KOPT-K1 (cell line): ENCODE data around the gene SEC11C.

Experiments used
- H3K27ac ChIP-seq: fragments of 200-600 bp; sonication (generic); 2 replicates; pipeline ENCODE4 v1.5.1; 2016; ENCODE audit warnings: antibody characterized with exemption, mild to moderate bottlenecking, low read depth, low read length; ENCODE audit not compliant: poor library complexity, severe bottlenecking
- H3K36me3 ChIP-seq: fragments of 200-600 bp; sonication (generic); 2 replicates; pipeline ENCODE4 v1.5.1; 2017; ENCODE audit warnings: antibody characterized with exemption, mild to moderate bottlenecking, low read length, moderate library complexity; ENCODE audit not compliant: insufficient read depth
- H3K9me3 ChIP-seq: fragments of 200-600 bp; sonication (generic); 2 replicates; pipeline ENCODE4 v1.5.1; 2017; ENCODE audit warnings: antibody characterized with exemption, low read length, mild to moderate bottlenecking; ENCODE audit not compliant: insufficient read depth, poor library complexity, severe bottlenecking

Gene SEC11C

GRCh38 chr18:59172664-59173249 lies 33.1 kb downstream of the SEC11C start:
- peaks cover 20% of the 10 kb centered on the region for H3K9me3 ChIP-seq
- H3K27ac ChIP-seq = no peak overlapping the region
- H3K36me3 ChIP-seq = no peaks in the 10 kb centered on the region

DNA sequence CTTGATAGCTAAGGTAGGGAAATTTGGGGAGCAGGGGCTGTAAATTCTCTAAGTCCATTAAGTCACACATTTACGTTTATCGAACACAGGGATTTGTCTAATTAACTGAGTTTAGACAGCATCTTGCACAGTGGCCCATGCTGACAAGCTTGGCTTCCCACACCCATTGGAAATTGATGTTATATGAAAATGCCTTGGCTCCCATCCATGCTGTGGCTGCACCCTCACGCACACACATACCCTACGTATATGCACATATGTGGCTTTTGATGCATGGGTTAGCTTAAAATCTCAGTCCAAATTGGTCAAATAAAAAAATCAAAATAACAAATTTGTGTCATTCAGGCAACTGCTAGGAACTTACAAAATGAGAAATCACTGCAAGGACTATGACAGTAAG lies 37.8 kb downstream of the SEC11C start:
- Histone ChIP-seq H3K36me3 (no peaks in the 10 kb centered on the region), H3K9me3 (peaks cover 17% of the 10 kb centered on the region), H3K27ac (no peak overlapping the region)

DNA sequence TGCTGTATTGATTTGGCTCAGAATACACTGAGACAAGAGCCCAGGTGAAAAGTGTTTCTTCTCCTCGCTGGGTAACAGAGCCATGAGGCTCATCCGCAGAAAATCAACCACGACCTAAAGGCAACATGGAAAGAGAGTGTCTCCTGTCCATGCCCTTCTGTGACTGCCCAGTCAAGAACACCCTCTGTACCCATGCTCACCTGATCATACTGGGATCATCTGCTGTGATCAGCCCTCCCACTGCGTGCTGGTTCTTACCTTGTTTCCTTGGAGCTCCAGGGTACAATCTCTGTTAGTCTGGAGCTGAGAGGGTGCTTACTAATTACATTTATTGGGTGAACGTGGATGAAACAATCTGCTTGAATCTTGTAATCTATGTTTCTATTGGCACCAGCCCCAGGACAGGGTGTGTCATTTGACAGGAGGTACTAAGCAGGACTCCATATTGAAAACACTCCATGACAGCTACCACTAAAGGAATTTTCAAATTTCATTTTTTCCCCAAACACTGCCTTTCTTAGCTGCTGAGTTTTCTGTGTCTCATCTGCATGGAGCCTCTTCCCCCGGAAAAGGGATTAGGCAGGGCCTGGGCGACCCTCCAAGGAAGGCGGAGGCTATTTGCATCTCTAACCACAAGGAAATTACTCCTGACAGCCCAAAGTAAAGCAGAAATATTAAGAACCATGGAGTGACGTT lies 40.6 kb downstream of the SEC11C start:
- H3K36me3 ChIP-seq = no peaks in the 10 kb centered on the region
- no peaks in the 10 kb centered on the region for H3K9me3 ChIP-seq
- H3K27ac ChIP-seq = no peak overlapping the region

- Histone ChIP-seq H3K27ac (no peak overlapping the region), H3K9me3 (no peaks in the 10 kb centered on the region), H3K36me3 (no peaks in the 10 kb centered on the region)
Observed at GRCh38 chr18:59182673-59183072, 43.0 kb downstream of the SEC11C start.

DNA sequence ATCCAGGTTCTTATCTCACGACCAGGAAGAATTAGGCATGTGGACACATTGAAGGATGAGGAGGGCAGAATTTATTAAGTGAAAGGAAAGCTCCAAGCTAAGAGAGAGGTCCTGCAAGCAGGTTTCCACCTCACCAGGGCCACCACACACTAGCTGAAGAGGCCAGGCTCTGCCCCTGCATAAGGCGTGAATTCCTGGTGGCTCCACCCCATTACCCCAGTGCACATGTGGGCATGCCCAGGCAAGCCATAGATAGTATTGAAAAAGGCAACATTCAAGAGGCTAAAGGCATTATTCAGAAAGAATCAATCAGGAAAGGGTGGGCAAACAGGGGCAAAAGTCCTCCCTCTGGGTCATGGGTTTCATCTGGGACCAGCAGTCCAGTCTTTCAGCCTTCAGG lies 49.3 kb downstream of the SEC11C start:
- no peaks in the 10 kb centered on the region for H3K9me3 ChIP-seq
- no peaks in the 10 kb centered on the region for H3K36me3 ChIP-seq
- H3K27ac ChIP-seq = no peak overlapping the region

GRCh38 chr18:59189746-59190145 lies 50.1 kb downstream of the SEC11C start:
- H3K27ac ChIP-seq = no peak overlapping the region
- H3K9me3 ChIP-seq = no peaks in the 10 kb centered on the region
- H3K36me3 ChIP-seq = no peaks in the 10 kb centered on the region

DNA sequence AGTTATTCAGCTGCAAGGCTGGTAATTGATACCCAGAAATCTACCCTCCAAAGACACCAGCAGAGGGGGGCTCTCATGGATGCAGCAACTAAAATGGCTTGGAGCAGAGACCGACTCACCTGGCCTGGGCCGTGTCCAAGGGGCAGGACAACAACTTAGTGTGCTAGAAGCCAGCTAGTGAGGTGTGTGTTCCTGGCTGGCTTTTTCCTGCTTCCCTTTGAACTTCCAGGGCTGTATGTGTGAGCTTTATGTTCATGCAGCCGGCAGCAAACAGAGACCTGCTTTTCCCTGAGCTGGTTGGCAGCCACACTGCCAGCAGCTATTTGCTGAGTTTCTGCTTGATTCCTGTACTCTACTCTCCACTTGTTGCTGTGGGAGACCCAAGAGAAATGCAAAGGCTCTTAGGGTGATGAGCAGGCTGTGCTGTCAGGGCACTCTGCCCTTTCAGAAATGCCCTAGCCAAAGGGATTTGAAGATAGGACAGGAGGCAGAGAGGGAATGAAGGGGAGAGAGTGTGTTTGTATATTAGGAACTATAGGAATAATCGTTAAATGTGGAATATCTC lies 56.6 kb downstream of the SEC11C start:
- no peak overlapping the region for H3K27ac ChIP-seq
- no peaks in the 10 kb centered on the region for H3K9me3 ChIP-seq
- H3K36me3 ChIP-seq = no peaks in the 10 kb centered on the region

DNA sequence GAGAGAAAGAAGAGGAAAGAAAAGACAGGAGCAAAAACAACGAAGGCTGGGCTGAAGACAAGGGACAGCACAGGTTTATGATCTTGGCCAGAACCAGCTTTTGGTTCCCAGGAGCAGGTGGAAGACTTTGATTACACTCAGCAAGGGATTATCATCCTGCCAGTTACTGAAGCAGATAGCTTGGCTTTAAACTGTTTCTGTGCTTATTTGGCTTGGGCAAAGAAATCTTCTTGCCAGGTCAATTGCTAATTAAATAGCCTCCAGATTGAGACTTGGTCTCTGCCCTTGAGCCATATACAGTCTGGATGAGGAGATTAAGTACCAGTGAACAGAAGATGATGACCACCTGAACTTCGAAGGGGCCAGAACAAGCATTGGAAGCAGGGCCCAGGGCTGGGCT lies 58.0 kb downstream of the SEC11C start:
- Histone ChIP-seq H3K36me3 (no peaks in the 10 kb centered on the region), H3K9me3 (no peaks in the 10 kb centered on the region), H3K27ac (no peak overlapping the region)

DNA sequence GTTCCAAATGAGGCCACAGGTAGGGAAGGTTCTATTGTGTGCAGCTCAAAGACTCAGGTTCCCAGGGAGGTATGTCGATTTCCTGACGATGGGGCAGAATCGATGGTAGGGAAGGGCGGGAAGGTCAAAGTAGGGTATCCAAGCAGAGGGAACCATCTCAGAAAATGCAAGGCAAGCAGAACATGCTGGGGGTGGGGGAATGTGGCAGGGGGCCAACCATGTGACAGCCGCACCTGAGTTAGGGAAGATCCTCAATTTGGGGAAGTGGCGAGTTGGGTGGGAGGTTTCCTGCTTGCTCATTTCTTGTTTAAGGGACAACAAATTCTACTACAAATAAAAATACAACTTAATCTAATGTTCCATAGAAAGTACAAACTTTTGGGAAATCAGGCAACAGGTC lies 58.5 kb downstream of the SEC11C start:
- Histone ChIP-seq H3K27ac (no peak overlapping the region), H3K9me3 (no peaks in the 10 kb centered on the region), H3K36me3 (no peaks in the 10 kb centered on the region)

DNA sequence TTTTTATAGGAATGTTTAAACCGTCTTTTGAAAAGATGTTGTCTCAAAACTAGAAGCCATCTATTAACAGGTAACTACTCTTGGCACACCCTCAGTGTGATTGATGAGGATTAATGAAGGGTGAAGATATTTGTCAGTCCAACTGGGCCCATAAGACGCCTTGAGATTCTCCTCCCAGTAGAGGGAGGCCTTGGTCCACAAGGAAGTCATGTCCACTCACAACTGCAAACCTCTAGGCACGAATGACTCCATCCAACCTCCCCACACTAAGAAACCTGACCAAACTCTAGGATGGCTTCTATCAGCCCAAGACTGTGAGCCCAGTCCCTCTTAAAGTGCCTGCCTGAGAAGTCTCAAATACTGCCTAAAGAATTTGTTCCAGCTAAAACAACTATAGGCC lies 61.1 kb downstream of the SEC11C start:
- no peaks in the 10 kb centered on the region for H3K9me3 ChIP-seq
- no peaks in the 10 kb centered on the region for H3K36me3 ChIP-seq
- H3K27ac ChIP-seq = no peak overlapping the region

DNA sequence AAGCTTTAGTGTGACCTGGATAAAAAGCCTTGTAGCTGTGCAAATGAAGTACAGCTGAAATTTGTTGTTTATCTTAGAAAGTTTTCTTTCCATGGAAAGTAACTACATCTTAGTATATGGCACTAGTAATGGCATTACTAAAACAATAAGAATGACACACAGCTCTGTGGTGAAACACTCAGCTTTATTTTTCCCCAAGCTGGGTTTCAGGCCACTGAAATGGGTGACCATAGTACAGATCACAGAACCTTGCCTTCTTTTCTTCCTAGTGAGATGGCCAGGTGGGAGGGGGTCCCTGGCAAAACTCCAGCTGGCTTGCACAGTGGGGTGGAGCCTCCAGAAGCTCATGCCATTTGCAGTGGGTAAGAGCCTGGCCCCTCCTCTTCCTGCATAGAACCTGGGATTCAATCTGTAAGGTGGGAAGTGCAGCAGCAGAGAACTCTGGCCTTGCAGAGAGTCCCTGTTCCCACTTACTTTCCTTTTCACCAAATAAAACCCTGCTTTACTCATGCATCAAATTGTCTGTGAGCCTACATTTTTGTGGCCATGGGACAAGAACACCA lies 62.7 kb downstream of the SEC11C start:
- H3K36me3 ChIP-seq = no peaks in the 10 kb centered on the region
- no peaks in the 10 kb centered on the region for H3K9me3 ChIP-seq
- no peak overlapping the region for H3K27ac ChIP-seq

DNA sequence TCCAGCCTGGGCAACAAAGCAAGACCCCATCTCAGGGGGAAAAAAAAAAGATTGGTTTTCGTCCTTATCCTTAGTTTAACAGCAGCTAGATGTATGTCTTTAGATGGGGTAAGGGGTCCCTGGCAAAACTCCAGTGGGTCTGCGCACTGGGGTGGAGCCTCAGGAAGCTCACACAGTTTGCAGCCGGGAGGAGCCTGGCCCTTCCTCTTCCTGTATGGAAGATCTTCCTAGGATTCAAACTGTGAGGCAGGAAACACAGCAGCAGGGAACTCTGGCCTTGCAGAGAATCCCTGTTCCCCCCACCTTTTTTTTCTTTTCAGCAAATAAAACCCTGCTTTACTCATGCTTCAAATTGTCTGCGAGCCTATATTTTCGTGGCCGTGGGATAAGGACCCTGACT lies 67.8 kb downstream of the SEC11C start:
- no peaks in the 10 kb centered on the region for H3K9me3 ChIP-seq
- H3K27ac ChIP-seq = no peak overlapping the region
- no peaks in the 10 kb centered on the region for H3K36me3 ChIP-seq
